PFSK-1 (cell line): ENCODE data around the gene TMEM167B.

Source experiments
- FOXP2 ChIP-seq: optimal IDR thresholded peaks from 2 replicates; pipeline ENCODE3; 2011; ENCODE audit warnings: borderline replicate concordance, control low read depth, inconsistent platforms; ENCODE audit not compliant: insufficient read depth; ENCODE audit errors: extremely low read length, extremely low read depth
- POLR2AphosphoS5 ChIP-seq: IDR thresholded peaks from 2 replicates; pipeline ENCODE4 v1.6.1; 2012; ENCODE audit warnings: low read depth, mild to moderate bottlenecking, control low read depth, low read length, moderate library complexity
- REST ChIP-seq, 2 experiments: IDR thresholded peaks; 2 replicates each; pipeline versions ENCODE4 v1.6.1 to v1.8.0; 2011 to 2012; ENCODE audit warnings: low read depth in 2 of 2, low read length in 2 of 2, control low read depth in 1 of 2, inconsistent platforms in 1 of 2, mild to moderate bottlenecking in 1 of 2, moderate library complexity in 1 of 2; ENCODE audit not compliant: insufficient read depth in 1 of 2
- SIN3A ChIP-seq: IDR thresholded peaks from 2 replicates; pipeline ENCODE4 v1.6.1; 2012; ENCODE audit warnings: mild to moderate bottlenecking, low read length, moderate library complexity, borderline replicate concordance; ENCODE audit not compliant: insufficient read depth
- TAF1 ChIP-seq: IDR thresholded peaks from 2 replicates; pipeline ENCODE4 v1.6.1; 2012; ENCODE audit warnings: low read length, control low read depth, borderline replicate concordance; ENCODE audit not compliant: insufficient read depth

The TMEM167B gene

GRCh38 chr1:109105881-109106280, 15.3 kb downstream of the TMEM167B start:
- TF ChIP-seq TAF1: no peak
- TF ChIP-seq REST (IDR thresholded peaks at IDR 0.05; ENCODE audit: insufficient read depth in 1 of 2, low read depth in 2 of 2, low read length in 2 of 2): no peak
- TF ChIP-seq SIN3A: no peak

- TF ChIP-seq FOXP2: no peak
- no peak for TF ChIP-seq POLR2AphosphoS5
- no peak for TF ChIP-seq REST (IDR thresholded peaks at IDR 0.05; ENCODE audit: insufficient read depth in 1 of 2, low read depth in 2 of 2, low read length in 2 of 2)
- no peak for TF ChIP-seq TAF1
- TF ChIP-seq SIN3A: no peak
Observed at GRCh38 chr1:109107785-109108184, 17.2 kb downstream of the TMEM167B start.

GRCh38 chr1:109109906-109110305, 19.3 kb downstream of the TMEM167B start:
- TF ChIP-seq FOXP2 (no peak), SIN3A (no peak), TAF1 (no peak), REST (IDR thresholded peaks at IDR 0.05; ENCODE audit: insufficient read depth in 1 of 2, low read depth in 2 of 2, low read length in 2 of 2) (no peak), POLR2AphosphoS5 (no peak)

GRCh38 chr1:109111386-109112055, 21.0 kb downstream of the TMEM167B start:
- no peak for TF ChIP-seq POLR2AphosphoS5
- no peak for TF ChIP-seq FOXP2
- no peak for TF ChIP-seq TAF1

- TF ChIP-seq POLR2AphosphoS5 (no peak), REST (IDR thresholded peaks at IDR 0.05; ENCODE audit: insufficient read depth in 1 of 2, low read depth in 2 of 2, low read length in 2 of 2) (no peak), SIN3A (no peak), FOXP2 (no peak), TAF1 (no peak)
Observed at GRCh38 chr1:109112056-109112651, 21.6 kb downstream of the TMEM167B start.
